HL-60 (cell line): Measurements from ENCODE around the gene AMFR.

Experiments
- DNase-seq, 2 experiments: peaks; one replicate each; pipeline ENCODE4 v3.0.0-alpha.2; 2010 to 2020; ENCODE audit warnings: low read depth in 1 of 2, low spot score in 1 of 2
- H3K27ac ChIP-seq: fragments of 250-450 bp; sonication (Bioruptor Pico); replicated peaks from 2 replicates; pipeline ENCODE4 v1.5.1; 2020; ENCODE audit warnings: mild to moderate bottlenecking, moderate library complexity
- H3K27me3 ChIP-seq: fragments of 250-450 bp; sonication (Bioruptor Pico); 2 replicates; pipeline ENCODE4 v1.5.1; 2021; ENCODE audit warnings: mild to moderate bottlenecking, moderate library complexity; ENCODE audit not compliant: insufficient read depth, poor library complexity, severe bottlenecking
- H3K4me3 ChIP-seq: replicated peaks from 2 replicates; pipeline ENCODE4 v1.5.1; 2011; ENCODE audit warnings: mild to moderate bottlenecking, control low read depth, low read length; ENCODE audit not compliant: insufficient read depth
- CTCF ChIP-seq: IDR thresholded peaks from one replicate; pipeline ENCODE4 v1.5.1; 2011; ENCODE audit warnings: low read length, control low read depth, inconsistent platforms; ENCODE audit not compliant: insufficient read depth
- GABPA ChIP-seq: IDR thresholded peaks from 2 replicates; pipeline ENCODE4 v1.6.1; 2012; ENCODE audit warnings: low read depth
- POLR2AphosphoS5 ChIP-seq: IDR thresholded peaks from 2 replicates; pipeline ENCODE4 v1.6.1; 2012; ENCODE audit warnings: low read depth
- REST ChIP-seq: IDR thresholded peaks from 2 replicates; pipeline ENCODE4 v1.6.1; 2012; ENCODE audit warnings: low read depth; ENCODE audit not compliant: insufficient replicate concordance
- SPI1 ChIP-seq: IDR thresholded peaks from 2 replicates; pipeline ENCODE4 v1.6.1; 2012; ENCODE audit warnings: low read depth, mild to moderate bottlenecking, borderline replicate concordance

Gene AMFR

GRCh38 chr16:56368545-56368944 lies 56.8 kb downstream of the AMFR start:
- no peak for DNase-seq
- no peaks in the 10 kb centered on the region for H3K27me3 ChIP-seq
- TF ChIP-seq SPI1 (no peak), GABPA (no peak), CTCF (no peak), REST (no peak), POLR2AphosphoS5 (no peak)
- no peak overlapping the region for H3K4me3 ChIP-seq
- H3K27ac ChIP-seq = no peak overlapping the region

- no peak overlapping the region for H3K27ac ChIP-seq
- no peak for TF ChIP-seq GABPA
- TF ChIP-seq POLR2AphosphoS5 = no peak
- no peak for TF ChIP-seq REST
- TF ChIP-seq CTCF = no peak
- TF ChIP-seq SPI1 = no peak
- no peaks in the 10 kb centered on the region for H3K27me3 ChIP-seq
- DNase-seq = no peak
- no peak overlapping the region for H3K4me3 ChIP-seq
Observed at GRCh38 chr16:56367764-56368163, 57.6 kb downstream of the AMFR start.

GRCh38 chr16:56366945-56367344 lies 58.4 kb downstream of the AMFR start:
- no peak overlapping the region for H3K27ac ChIP-seq
- no peak overlapping the region for H3K4me3 ChIP-seq
- no peaks in the 10 kb centered on the region for H3K27me3 ChIP-seq
- DNase-seq = no peak
- TF ChIP-seq CTCF (no peak), GABPA (no peak)

GRCh38 chr16:56365552-56365951 lies 59.8 kb downstream of the AMFR start:
- DNase-seq = no peak
- Histone ChIP-seq H3K4me3 (no peak overlapping the region), H3K27ac (no peak overlapping the region), H3K27me3 (no peaks in the 10 kb centered on the region)
- TF ChIP-seq CTCF (no peak), SPI1 (no peak)
